Prostate gland (tissue), 2 donors: ENCODE results near the gene FAM177A1. TPM values are rescaled to one million over a fixed set of nuclear protein-coding genes. Genes with fewer than 3 reads are reported as not detected.
"Not testable (repeated sequence)": the region's sequence is repeated elsewhere in the genome, so short reads cannot be mapped to it uniquely, and the experiment has no call there.

ENCODE experiments used
- DNase-seq: peaks from one replicate; pipeline ENCODE4 v3.0.0-alpha.2; 2019; ENCODE audit warnings: low spot score
- H3K27ac ChIP-seq, 2 donors: fragments of 200-600 bp; sonication (generic); 2 replicates each; pipeline ENCODE4 v1.5.1; 2017 to 2019
- H3K27me3 ChIP-seq: fragments of 200-600 bp; sonication (generic); replicated peaks from 2 replicates; pipeline ENCODE4 v1.5.1; 2019; ENCODE audit not compliant: insufficient read depth
- H3K36me3 ChIP-seq, 2 donors: fragments of 200-600 bp; sonication (generic); 1 replicate in 1 of 2; 2 replicates in 1 of 2; pipeline versions ENCODE4 v1.5.1 to v1.8.1; 2017 to 2019
- H3K4me1 ChIP-seq: fragments of 200-600 bp; sonication (generic); replicated peaks from 2 replicates; pipeline ENCODE4 v1.5.1; 2019
- H3K4me3 ChIP-seq, 2 donors: fragments of 200-600 bp; sonication (generic); 2 replicates each; pipeline ENCODE4 v1.5.1; 2017 to 2019
- H3K9me3 ChIP-seq: fragments of 200-600 bp; sonication (generic); 2 replicates; pipeline ENCODE4 v1.5.1; 2017
- POLR2A ChIP-seq: fragments of 450-650 bp; IDR thresholded peaks from one replicate; pipeline ENCODE4 v1.6.1; 2016; ENCODE audit warnings: antibody characterized with exemption, mild to moderate bottlenecking
- POLR2AphosphoS5 ChIP-seq: sonication (generic); formaldehyde crosslinking; IDR thresholded peaks from one replicate; pipeline ENCODE4 v1.6.1; 2017; ENCODE audit warnings: antibody characterized with exemption
- WGBS: methylation state at CpG from one replicate; pipeline ENCODE4 v1.1.5; 2018; 5-methylcytosine and 5-hydroxymethylcytosine counted together
- intact Hi-C: fragments of 100-400 bp; cut with DNase I; formaldehyde crosslinking; loops from one replicate; pipeline ENCODE4 v1.14.2; 2022
- total RNA-seq, 2 donors: library from RNA; depleted of rRNA; stranded (reverse); fragments of >200 nt; gene quantifications; one replicate each; pipeline ENCODE4 v1.1.0, GENCODE V29; 2016
- TF ChIP-seq, protein P1 (sequence below), 4 experiments: fragments of 200-600 bp in 2 of 4; fragments of 450-650 bp in 2 of 4; sonication (generic) in 2 of 4; IDR thresholded peaks; 1 replicate in 3 of 4; 2 replicates in 1 of 4; pipeline ENCODE4 v1.5.1; 2016 to 2019; ENCODE audit warnings: antibody characterized with exemption in 4 of 4, mild to moderate bottlenecking in 2 of 4, moderate library complexity in 2 of 4

Gene FAM177A1
- total RNA-seq, 2 donors from 2014 or later = 58.1 to 89.8 TPM

DNA sequence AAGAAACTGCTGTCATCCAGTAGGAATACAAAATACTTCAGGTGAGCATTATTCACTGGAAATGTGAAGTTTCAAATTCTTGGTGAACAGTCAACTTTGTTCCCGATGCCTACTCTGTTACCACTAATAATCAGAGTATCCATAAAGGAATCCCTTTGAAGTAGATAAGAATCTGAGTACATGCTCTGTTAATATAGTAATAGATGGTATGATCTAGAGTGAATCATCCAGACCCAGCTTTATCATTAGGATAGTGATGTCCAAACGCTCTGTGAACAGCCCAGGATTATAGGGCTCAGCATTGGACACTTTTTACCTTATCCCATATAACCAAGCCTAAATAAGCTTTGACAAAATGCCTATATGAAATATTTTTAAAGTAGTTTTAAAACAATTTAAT, 42.4 kb downstream of the FAM177A1 start:
- no peak overlapping the region for H3K27ac ChIP-seq
- intact Hi-C loops = no loop called here
- TF ChIP-seq POLR2A = no peak
- no peak for TF ChIP-seq POLR2AphosphoS5
- TF ChIP-seq, protein P1, sequence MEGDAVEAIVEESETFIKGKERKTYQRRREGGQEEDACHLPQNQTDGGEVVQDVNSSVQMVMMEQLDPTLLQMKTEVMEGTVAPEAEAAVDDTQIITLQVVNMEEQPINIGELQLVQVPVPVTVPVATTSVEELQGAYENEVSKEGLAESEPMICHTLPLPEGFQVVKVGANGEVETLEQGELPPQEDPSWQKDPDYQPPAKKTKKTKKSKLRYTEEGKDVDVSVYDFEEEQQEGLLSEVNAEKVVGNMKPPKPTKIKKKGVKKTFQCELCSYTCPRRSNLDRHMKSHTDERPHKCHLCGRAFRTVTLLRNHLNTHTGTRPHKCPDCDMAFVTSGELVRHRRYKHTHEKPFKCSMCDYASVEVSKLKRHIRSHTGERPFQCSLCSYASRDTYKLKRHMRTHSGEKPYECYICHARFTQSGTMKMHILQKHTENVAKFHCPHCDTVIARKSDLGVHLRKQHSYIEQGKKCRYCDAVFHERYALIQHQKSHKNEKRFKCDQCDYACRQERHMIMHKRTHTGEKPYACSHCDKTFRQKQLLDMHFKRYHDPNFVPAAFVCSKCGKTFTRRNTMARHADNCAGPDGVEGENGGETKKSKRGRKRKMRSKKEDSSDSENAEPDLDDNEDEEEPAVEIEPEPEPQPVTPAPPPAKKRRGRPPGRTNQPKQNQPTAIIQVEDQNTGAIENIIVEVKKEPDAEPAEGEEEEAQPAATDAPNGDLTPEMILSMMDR (IDR thresholded peaks at IDR 0.05) = no peak
- DNase-seq = no peak
- no peak overlapping the region for H3K4me3 ChIP-seq
- no peaks in the 10 kb centered on the region for H3K4me1 ChIP-seq
- no peaks in the 10 kb centered on the region for H3K27me3 ChIP-seq
- H3K9me3 ChIP-seq = no peaks in the 10 kb centered on the region
- H3K36me3 ChIP-seq = no peaks in the 10 kb centered on the region
- 80% methylated on average over 2 of the region's 2 CpGs for WGBS

GRCh38 chr14:35094645-35095044, 48.6 kb downstream of the FAM177A1 start:
- H3K4me1 ChIP-seq, H3K4me3 ChIP-seq, intact Hi-C loops, H3K27me3 ChIP-seq, H3K9me3 ChIP-seq, H3K27ac ChIP-seq, DNase-seq, H3K36me3 ChIP-seq: not testable (repeated sequence)
- 94% methylated on average over 6 of the region's 6 CpGs for WGBS

GRCh38 chr14:35107866-35108265, 61.8 kb downstream of the FAM177A1 start:
- H3K27me3 ChIP-seq = no peaks in the 10 kb centered on the region
- no peak overlapping the region for H3K27ac ChIP-seq
- H3K36me3 ChIP-seq = no peaks in the 10 kb centered on the region
- H3K4me3 ChIP-seq = no peak overlapping the region
- TF ChIP-seq POLR2AphosphoS5 (no peak), POLR2A (no peak)
- TF ChIP-seq, protein P1 (IDR thresholded peaks at IDR 0.05) = no peak
- intact Hi-C loops = no loop called here
- DNase-seq = no peak
- no peaks in the 10 kb centered on the region for H3K9me3 ChIP-seq
- no peaks in the 10 kb centered on the region for H3K4me1 ChIP-seq

GRCh38 chr14:35112641-35113040, 66.6 kb downstream of the FAM177A1 start:
- no peaks in the 10 kb centered on the region for H3K27me3 ChIP-seq
- H3K36me3 ChIP-seq = no peaks in the 10 kb centered on the region
- H3K4me3 ChIP-seq = no peak overlapping the region
- no peak for TF ChIP-seq POLR2AphosphoS5
- TF ChIP-seq, protein P1 (IDR thresholded peaks at IDR 0.05) = no peak
- TF ChIP-seq POLR2A = no peak
- no peak for DNase-seq
- intact Hi-C loops = no loop called here
- no peak overlapping the region for H3K27ac ChIP-seq
- 97% methylated on average over 2 of the region's 2 CpGs for WGBS
- no peaks in the 10 kb centered on the region for H3K9me3 ChIP-seq
- peaks cover 4% of the 10 kb centered on the region for H3K4me1 ChIP-seq

DNA sequence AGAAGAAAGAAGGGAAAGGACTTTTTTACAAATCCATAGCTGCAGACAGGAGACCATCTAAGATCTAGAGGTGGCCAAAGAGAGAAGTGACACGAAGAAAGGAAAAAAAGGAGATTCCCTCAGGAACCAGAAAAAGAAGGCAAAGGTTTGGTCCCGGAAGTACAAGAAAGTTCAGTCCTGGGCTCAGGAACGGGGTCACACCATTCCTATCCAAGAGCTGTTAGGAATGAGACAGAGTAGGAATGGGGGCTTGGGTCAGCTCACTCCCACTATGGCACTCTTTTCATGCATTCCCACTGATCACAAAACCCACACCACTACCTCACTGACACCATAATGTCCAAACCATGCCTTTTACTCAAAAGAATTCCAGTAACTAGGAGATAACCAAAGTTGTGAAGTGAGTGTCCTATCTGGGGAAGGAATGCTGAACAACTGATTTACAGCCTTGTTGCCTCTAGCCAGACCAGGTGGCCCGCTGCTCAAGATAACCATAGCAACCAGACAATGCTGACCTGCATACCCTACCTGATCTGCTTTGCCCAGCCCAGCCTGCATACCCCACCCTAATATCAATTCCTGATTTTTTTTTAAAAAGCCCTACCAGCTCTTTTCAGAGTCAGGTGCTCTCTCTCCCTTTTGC, 67.4 kb downstream of the FAM177A1 start:
- 92% methylated on average over 4 of the region's 4 CpGs for WGBS
- H3K36me3 ChIP-seq = no peaks in the 10 kb centered on the region
- peaks cover 4% of the 10 kb centered on the region for H3K4me1 ChIP-seq
- no peaks in the 10 kb centered on the region for H3K27me3 ChIP-seq
- no peaks in the 10 kb centered on the region for H3K9me3 ChIP-seq
- TF ChIP-seq, protein P1 (IDR thresholded peaks at IDR 0.05) = no peak
- TF ChIP-seq POLR2A (no peak), POLR2AphosphoS5 (no peak)
- no peak for DNase-seq
- intact Hi-C loops = no loop called here
- no peak overlapping the region for H3K27ac ChIP-seq
- no peak overlapping the region for H3K4me3 ChIP-seq
